Neural progenitor cell (in vitro differentiated cells): Measurements from ENCODE around the gene DDC. TPM values are rescaled to one million over a fixed set of nuclear protein-coding genes. Genes with fewer than 3 reads are reported as not detected.

Experiments
- DNase-seq: peaks from one replicate; pipeline ENCODE4 v3.0.0-alpha.2; 2016; ENCODE audit warnings: low spot score
- H2AFZ ChIP-seq: fragments of 200-600 bp; sonication (generic); replicated peaks from 2 replicates; pipeline ENCODE4 v1.6.1; 2016; ENCODE audit warnings: antibody characterized with exemption
- H3F3A ChIP-seq: fragments of 200-600 bp; sonication (generic); 2 replicates; pipeline ENCODE4 v1.6.1; 2016; ENCODE audit warnings: antibody characterized with exemption, low read depth
- H3K27ac ChIP-seq: fragments of 200-600 bp; sonication (generic); 2 replicates; pipeline ENCODE4 v1.5.1; 2016; ENCODE audit warnings: mild to moderate bottlenecking
- H3K27me3 ChIP-seq: fragments of 200-600 bp; sonication (generic); 2 replicates; pipeline ENCODE4 v1.6.1; 2016; ENCODE audit warnings: mild to moderate bottlenecking, moderate library complexity
- H3K36me3 ChIP-seq: fragments of 200-600 bp; sonication (generic); 2 replicates; pipeline ENCODE4 v1.5.1; 2016
- H3K4me1 ChIP-seq: fragments of 200-600 bp; sonication (generic); 2 replicates; pipeline ENCODE4 v1.6.1; 2016; ENCODE audit warnings: mixed run types
- H3K4me2 ChIP-seq: fragments of 200-600 bp; sonication (generic); 2 replicates; pipeline ENCODE4 v1.6.1; 2016
- H3K4me3 ChIP-seq: fragments of 200-600 bp; sonication (generic); 2 replicates; pipeline ENCODE4 v1.5.1; 2016
- H3K79me2 ChIP-seq: fragments of 200-600 bp; sonication (generic); 2 replicates; pipeline ENCODE4 v1.6.1; 2016; ENCODE audit warnings: low read depth
- H3K9ac ChIP-seq: fragments of 200-600 bp; sonication (generic); 2 replicates; pipeline ENCODE4 v1.6.1; 2016
- H3K9me3 ChIP-seq: fragments of 200-600 bp; sonication (generic); 2 replicates; pipeline ENCODE4 v1.5.1; 2016; ENCODE audit warnings: low read depth
- H4K20me1 ChIP-seq: fragments of 200-600 bp; sonication (generic); 2 replicates; pipeline ENCODE4 v1.6.1; 2016; ENCODE audit warnings: low read depth
- H3K27ac Mint-ChIP-seq: 3 replicates; pipeline ENCODE4 v1.8.0; 2021; ENCODE audit warnings: mixed read lengths
- H3K27me3 Mint-ChIP-seq: 2 replicates; pipeline ENCODE4 v1.8.0; 2022; ENCODE audit warnings: low read depth, mild to moderate bottlenecking, inconsistent platforms, moderate library complexity, mixed read lengths; ENCODE audit not compliant: insufficient read depth
- H3K36me3 Mint-ChIP-seq: 3 replicates; pipeline ENCODE4 v1.8.0; 2021; ENCODE audit warnings: mixed read lengths
- H3K4me1 Mint-ChIP-seq: 3 replicates; pipeline ENCODE4 v1.8.0; 2021; ENCODE audit warnings: mixed read lengths
- H3K4me3 Mint-ChIP-seq: 3 replicates; pipeline ENCODE4 v1.8.0; 2021; ENCODE audit warnings: mild to moderate bottlenecking, moderate library complexity, mixed read lengths
- H3K9me3 Mint-ChIP-seq: 3 replicates; pipeline ENCODE4 v1.8.0; 2020; ENCODE audit warnings: mixed read lengths
- CTCF ChIP-seq: fragments of 200-600 bp; sonication (generic); IDR thresholded peaks from 2 replicates; pipeline ENCODE4 v1.5.1; 2017; ENCODE audit warnings: antibody characterized with exemption, mild to moderate bottlenecking
- EZH2 ChIP-seq: fragments of 200-600 bp; sonication (generic); IDR thresholded peaks from 2 replicates; pipeline ENCODE4 v1.6.1; 2017; ENCODE audit warnings: antibody characterized with exemption, mild to moderate bottlenecking, moderate library complexity
- EZH2phosphoT487 ChIP-seq: fragments of 200-600 bp; sonication (generic); IDR thresholded peaks from 2 replicates; pipeline ENCODE4 v1.6.1; 2017; ENCODE audit warnings: antibody characterized with exemption
- total RNA-seq: library from RNA; depleted of rRNA; stranded (reverse); fragments of >200 nt; gene quantifications from 2 replicates; pipeline ENCODE4 v1.2.3, GENCODE V29; 2015; ENCODE audit warnings: low replicate concordance

Gene DDC
- total RNA-seq, 1 donor from 2014 or later: not detected

- Mint-ChIP-seq H3K9me3 (peaks cover 2% of the 10 kb centered on the region), H3K27ac (no peak overlapping the region), H3K36me3 (no peaks in the 10 kb centered on the region), H3K27me3 (peaks cover 6% of the 10 kb centered on the region), H3K4me1 (peaks cover 3% of the 10 kb centered on the region), H3K4me3 (no peak overlapping the region)
- Histone ChIP-seq H3K27ac (no peak overlapping the region), H4K20me1 (no peaks in the 10 kb centered on the region), H3K79me2 (no peaks in the 10 kb centered on the region), H3F3A (no peaks in the 10 kb centered on the region), H3K27me3 (no peaks in the 10 kb centered on the region), H3K4me1 (no peaks in the 10 kb centered on the region), H3K4me2 (no peak overlapping the region), H3K36me3 (no peaks in the 10 kb centered on the region), H3K9me3 (no peaks in the 10 kb centered on the region), H3K9ac (no peak overlapping the region), H2AFZ (no peak overlapping the region), H3K4me3 (no peak overlapping the region)
- TF ChIP-seq CTCF (no peak), EZH2 (no peak), EZH2phosphoT487 (no peak)
- no peak for DNase-seq
Observed at GRCh38 chr7:50492770-50493519, 72.3 kb downstream of the DDC start.

- Histone ChIP-seq H3K4me2 (no peak overlapping the region), H3K4me1 (no peaks in the 10 kb centered on the region), H3F3A (no peaks in the 10 kb centered on the region), H3K27ac (no peak overlapping the region), H3K36me3 (no peaks in the 10 kb centered on the region), H3K27me3 (no peaks in the 10 kb centered on the region), H3K9me3 (no peaks in the 10 kb centered on the region), H3K4me3 (no peak overlapping the region), H4K20me1 (no peaks in the 10 kb centered on the region), H3K79me2 (no peaks in the 10 kb centered on the region), H3K9ac (no peak overlapping the region), H2AFZ (no peak overlapping the region)
- H3K27ac Mint-ChIP-seq: no peak overlapping the region
- DNase-seq: no peak
- H3K4me3 Mint-ChIP-seq: no peak overlapping the region
- H3K27me3 Mint-ChIP-seq: peaks cover 4% of the 10 kb centered on the region
- peaks cover under 1% of the 10 kb centered on the region for H3K4me1 Mint-ChIP-seq
- H3K36me3 Mint-ChIP-seq: no peaks in the 10 kb centered on the region
- no peak for TF ChIP-seq CTCF
- no peak for TF ChIP-seq EZH2phosphoT487
- no peak for TF ChIP-seq EZH2
- H3K9me3 Mint-ChIP-seq: peaks cover 5% of the 10 kb centered on the region
Observed at GRCh38 chr7:50491943-50492342, 73.3 kb downstream of the DDC start.

- DNase-seq: no peak
- no peak for TF ChIP-seq CTCF
- no peak for TF ChIP-seq EZH2phosphoT487
- TF ChIP-seq EZH2: no peak
- H3K36me3 ChIP-seq: no peaks in the 10 kb centered on the region
- no peaks in the 10 kb centered on the region for H3K79me2 ChIP-seq
- no peak overlapping the region for H3K4me3 ChIP-seq
- Mint-ChIP-seq H3K36me3 (no peaks in the 10 kb centered on the region), H3K27me3 (peaks cover 4% of the 10 kb centered on the region), H3K27ac (no peak overlapping the region), H3K9me3 (peaks cover 5% of the 10 kb centered on the region), H3K4me3 (no peak overlapping the region), H3K4me1 (no peaks in the 10 kb centered on the region)
- no peaks in the 10 kb centered on the region for H3K4me1 ChIP-seq
- H3K27ac ChIP-seq: no peak overlapping the region
- H3F3A ChIP-seq: no peaks in the 10 kb centered on the region
- H3K9me3 ChIP-seq: no peaks in the 10 kb centered on the region
- no peak overlapping the region for H3K9ac ChIP-seq
- H3K27me3 ChIP-seq: no peaks in the 10 kb centered on the region
- H2AFZ ChIP-seq: no peak overlapping the region
- no peak overlapping the region for H3K4me2 ChIP-seq
- no peaks in the 10 kb centered on the region for H4K20me1 ChIP-seq
Observed at GRCh38 chr7:50491209-50491608, 74.0 kb downstream of the DDC start.
